ENCODE measurements around the gene TNP1.

TNP1 gene

GRCh38 chr2:216873573-216873972 is 13.7 kb upstream of the TNP1 start:
- no peak for DNase-seq

DNA sequence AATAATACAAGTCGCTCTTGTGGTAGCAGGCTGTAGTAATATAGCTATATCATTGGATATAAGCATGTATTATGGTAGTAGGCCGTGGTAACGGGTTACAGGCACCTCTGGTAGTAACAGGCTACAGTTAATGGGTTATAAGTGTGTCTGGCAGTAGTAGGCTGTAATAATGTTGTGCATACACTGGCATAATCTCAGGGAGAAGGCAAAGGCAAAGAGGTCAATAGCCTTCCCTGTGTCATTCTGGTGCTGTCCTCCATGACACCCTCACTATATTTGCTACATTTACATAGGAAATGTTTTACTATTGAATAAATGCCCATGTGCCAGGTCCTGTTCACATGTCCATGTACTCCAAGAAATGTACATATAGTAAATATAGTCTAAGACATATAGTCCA is 12.8 kb upstream of the TNP1 start:
- DNase-seq, result no peak

DNA sequence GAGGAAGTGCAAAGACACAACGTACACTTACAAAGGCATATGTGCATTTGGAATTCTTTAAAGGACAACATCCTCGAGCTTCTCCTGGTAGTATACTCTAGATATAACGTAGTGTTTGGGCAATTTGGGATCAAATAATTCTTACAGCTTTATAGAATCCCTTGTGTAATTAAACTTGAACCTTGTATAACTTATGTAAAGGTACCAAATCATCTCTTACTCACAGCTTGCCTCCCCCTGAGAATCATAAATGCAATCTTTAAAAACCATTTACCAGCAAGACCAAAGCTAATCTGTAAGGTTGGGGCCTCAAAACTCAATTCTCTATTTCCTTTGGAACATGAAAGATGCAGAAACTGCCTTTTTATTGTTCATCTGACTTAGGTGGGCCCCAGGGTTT is 12.2 kb upstream of the TNP1 start:
- DNase-seq, result no peak

GRCh38 chr2:216871333-216871934 is 11.6 kb upstream of the TNP1 start:
- no peak for DNase-seq

GRCh38 chr2:216870508-216871332 is 10.9 kb upstream of the TNP1 start:
- no peak for DNase-seq

- DNase-seq, result no peak
Measured at GRCh38 chr2:216866515-216867095, 6.7 kb upstream of the TNP1 start.

DNA sequence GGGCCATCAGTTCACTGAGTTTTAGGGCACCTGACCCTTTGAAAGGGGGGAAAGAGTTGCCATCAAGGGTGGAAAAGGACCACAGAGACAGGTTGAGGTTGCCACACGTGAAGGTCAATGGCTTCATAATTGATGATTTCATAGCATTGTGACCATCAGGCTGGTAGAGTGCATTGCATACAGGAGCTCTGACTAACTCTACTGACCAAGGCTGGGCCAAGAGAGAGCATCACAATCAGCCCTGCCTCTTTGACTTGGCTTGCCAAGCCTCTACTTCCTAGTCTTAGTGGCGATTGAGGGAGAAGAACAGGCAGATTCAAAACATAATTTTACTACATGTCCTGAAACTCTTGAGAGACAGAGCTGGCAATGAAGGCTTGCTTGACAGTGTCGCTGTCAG is 5.8 kb upstream of the TNP1 start:
- no peak for DNase-seq

- DNase-seq, result no peak
Measured at GRCh38 chr2:216863946-216864345, 4.1 kb upstream of the TNP1 start.

- no peak for DNase-seq
Measured at GRCh38 chr2:216862628-216863398, 2.9 kb upstream of the TNP1 start.

DNA sequence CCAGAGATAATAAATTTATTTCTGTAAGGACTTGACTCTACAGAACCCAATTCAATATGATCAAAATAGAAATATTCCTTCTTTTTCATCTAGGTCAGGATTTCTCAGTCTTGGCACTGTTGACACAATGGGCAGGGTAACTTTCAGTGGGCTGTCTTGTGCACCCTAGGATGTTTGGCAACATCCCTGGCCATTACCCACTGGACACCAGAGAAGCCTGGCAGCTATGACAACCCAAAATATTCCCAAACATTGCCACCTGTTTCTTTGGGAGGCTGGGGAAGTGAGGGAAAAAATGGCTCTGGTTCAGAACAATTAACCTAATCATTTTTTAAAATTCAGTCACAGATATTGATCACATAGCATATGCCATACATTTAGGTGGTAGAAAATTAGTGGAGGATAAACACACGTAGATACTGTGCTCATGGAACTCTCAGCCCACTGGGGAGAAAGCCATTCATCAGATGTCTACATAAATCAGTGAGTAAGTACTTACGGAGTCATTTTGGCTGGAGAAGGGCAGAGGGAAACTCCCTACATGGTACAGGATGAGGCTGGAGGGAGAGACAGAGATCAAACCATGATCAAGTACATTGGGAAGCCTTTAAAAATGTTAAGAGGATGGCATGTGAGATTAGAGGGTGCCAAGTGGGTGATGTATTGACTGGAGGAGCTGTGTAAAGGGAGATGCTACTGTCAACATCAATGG is 718 bp upstream of the TNP1 start:
- DNase-seq, result no peak

- peak; percentile 30 for DNase-seq
Measured at GRCh38 chr2:216858312-216858711, 1.6 kb downstream of the TNP1 start.

- peak; percentile 88 for DNase-seq
Measured at GRCh38 chr2:216857131-216857550, 2.7 kb downstream of the TNP1 start.

- DNase-seq, result no peak
Measured at GRCh38 chr2:216856406-216857065, 3.3 kb downstream of the TNP1 start.

GRCh38 chr2:216855605-216856004 is 4.3 kb downstream of the TNP1 start:
- DNase-seq, result no peak

- no peak for DNase-seq
Measured at GRCh38 chr2:216855079-216855478, 4.8 kb downstream of the TNP1 start.

DNA sequence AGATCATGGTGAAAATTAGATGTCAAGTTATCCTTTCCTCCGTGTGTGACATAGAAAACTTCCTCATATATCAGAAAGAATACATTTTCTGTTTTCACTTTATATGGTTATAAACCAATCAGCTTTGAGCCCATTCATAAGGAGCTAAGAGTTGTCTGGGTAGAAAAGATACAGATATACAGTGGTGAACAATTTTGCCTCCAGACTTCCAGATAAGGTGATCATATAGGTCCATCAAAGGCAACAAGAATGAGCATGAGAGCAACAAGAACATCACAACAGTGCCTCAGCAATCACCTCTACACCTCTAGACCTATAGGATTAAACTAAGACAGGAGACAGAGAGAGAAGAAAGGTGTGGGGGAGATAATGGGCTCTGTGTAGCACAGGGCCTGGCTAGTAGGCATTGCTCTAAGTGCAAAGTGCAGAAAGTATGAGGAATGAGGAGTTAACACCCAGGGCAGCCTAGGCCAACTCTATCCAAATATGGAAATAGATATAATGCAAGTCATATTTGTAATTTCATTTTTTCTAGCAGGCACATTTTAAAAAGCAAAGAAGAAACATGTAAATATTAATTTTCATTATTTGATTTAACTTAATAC is 8.3 kb downstream of the TNP1 start:
- no peak for DNase-seq

- no peak for DNase-seq
Measured at GRCh38 chr2:216850665-216851322, 9.1 kb downstream of the TNP1 start.

- DNase-seq, result no peak
Measured at GRCh38 chr2:216849987-216850386, 9.9 kb downstream of the TNP1 start.

- DNase-seq, result no peak
Measured at GRCh38 chr2:216845426-216845825, 14.4 kb downstream of the TNP1 start.

DNA sequence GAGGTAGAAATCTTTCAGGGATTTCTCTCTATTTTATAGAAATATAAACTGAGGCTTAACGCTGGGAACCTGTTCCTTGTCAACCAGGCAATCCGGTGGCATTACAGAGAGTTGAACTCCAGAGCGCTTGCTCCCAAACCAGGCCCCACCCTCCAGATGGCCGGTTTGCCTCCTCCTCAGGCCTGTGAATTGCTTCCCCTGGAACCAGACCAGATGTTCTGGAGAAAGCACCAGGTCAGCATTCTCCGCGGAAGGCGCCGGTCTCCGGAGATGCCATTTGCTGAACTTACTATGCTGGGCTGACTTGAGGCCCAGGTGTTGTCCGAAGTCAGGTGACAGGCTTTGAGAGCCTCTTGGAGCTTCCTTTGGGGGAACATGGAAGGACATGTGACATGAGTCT is 17.2 kb downstream of the TNP1 start:
- DNase-seq, result no peak

- no peak for DNase-seq
Measured at GRCh38 chr2:216839688-216840087, 20.2 kb downstream of the TNP1 start.
